GM23338 (cell line): ENCODE results near the gene MEGF11.

Experiments
- CREB1 ChIP-seq: fragments of 250-450 bp; sonication (Bioruptor Pico); IDR thresholded peaks from 2 replicates; pipeline ENCODE4 v1.5.0; 2020; ENCODE audit warnings: low read depth, mild to moderate bottlenecking, moderate library complexity
- CTCF ChIP-seq, 2 experiments: fragments of 200-600 bp in 1 of 2; sonication (generic) in 1 of 2; conservative IDR thresholded peaks; 2 replicates each; pipeline versions ENCODE4 v1.5.1 to v1.6.1; 2016 to 2017; ENCODE audit warnings: antibody characterized with exemption in 2 of 2, low read depth in 2 of 2, mild to moderate bottlenecking in 2 of 2, moderate library complexity in 1 of 2
- EZH2 ChIP-seq: fragments of 200-600 bp; sonication (generic); IDR thresholded peaks from one replicate; pipeline ENCODE4 v1.8.0; 2017; ENCODE audit warnings: antibody characterized with exemption, mild to moderate bottlenecking, low read depth; ENCODE audit not compliant: unreplicated experiment
- EZH2phosphoT487 ChIP-seq: fragments of 200-600 bp; sonication (generic); IDR thresholded peaks from one replicate; pipeline ENCODE4 v1.8.1; 2018; ENCODE audit warnings: antibody characterized with exemption; ENCODE audit not compliant: unreplicated experiment
- JUNB ChIP-seq: IDR thresholded peaks from one replicate; pipeline ENCODE4 v1.6.1; 2016; ENCODE audit warnings: antibody characterized with exemption; ENCODE audit not compliant: unreplicated experiment
- POLR2AphosphoS5 ChIP-seq: IDR thresholded peaks from 2 replicates; pipeline ENCODE4 v1.6.1; 2016; ENCODE audit warnings: antibody characterized with exemption, low read depth
- REST ChIP-seq: IDR thresholded peaks from one replicate; pipeline ENCODE4 v1.6.1; 2018; ENCODE audit warnings: antibody characterized with exemption; ENCODE audit not compliant: unreplicated experiment
- STAT1 ChIP-seq: IDR thresholded peaks from one replicate; pipeline ENCODE4 v1.6.1; 2016; ENCODE audit warnings: antibody characterized with exemption; ENCODE audit not compliant: unreplicated experiment

GRCh38 chr15:66071921-66072295 is 181.6 kb downstream of the MEGF11 start:
- TF ChIP-seq EZH2phosphoT487 = no peak
- TF ChIP-seq CTCF (conservative IDR thresholded peaks at IDR 0.05; ENCODE audit: low read depth in 2 of 2) = no peak
- no peak for TF ChIP-seq EZH2
- no peak for TF ChIP-seq POLR2AphosphoS5
- TF ChIP-seq CREB1 = no peak
- TF ChIP-seq JUNB = no peak
- no peak for TF ChIP-seq STAT1
- TF ChIP-seq REST = no peak
